ENCODE data around the gene APOE.

Gene APOE

GRCh38 chr19:44954649-44955504 is 49.3 kb downstream of the APOE start, which contains the start of gene CLPTM1:
Gene CLPTM1, plus strand, starts transcription at chr19:44955380. Its CDS starts 16 bp downstream, at chr19:44955396.
- DNase-seq (ENCODE audit: low read depth) = peak; percentile 96

GRCh38 chr19:44955505-44956439 is 50.2 kb downstream of the APOE start:
- DNase-seq (ENCODE audit: low read depth) = no peak

GRCh38 chr19:44957526-44957925 is 51.9 kb downstream of the APOE start:
- DNase-seq (ENCODE audit: low read depth) = no peak

- no peak for DNase-seq (ENCODE audit: low read depth)
These were observed 52.5 kb downstream of the APOE start for GRCh38 chr19:44958090-44958489.

Measured in activated T-cell treated with anti-CD3 and anti-CD28 coated beads for 48 hours (primary cell).